HEK293T (cell line): ENCODE measurements around the gene MARS1.

Experiments
- CTCF ChIA-PET: fragments of 350-600 bp; formaldehyde crosslinking; extraction: SDS; loops from one replicate; lab custom pipeline; 2021; ENCODE audit warnings: antibody characterized with exemption, inconsistent platforms; lab: Yijun Ruan, JAX
- POLR2A ChIA-PET: fragments of 350-600 bp; formaldehyde crosslinking; extraction: SDS; loops from one replicate; lab custom pipeline; 2020; ENCODE audit warnings: antibody characterized with exemption, inconsistent platforms; lab: Yijun Ruan, JAX
- DNase-seq: peaks from one replicate; pipeline ENCODE4 v3.0.0; 2012; ENCODE audit warnings: mixed read lengths; ENCODE audit errors: extremely low spot score
- ARNT ChIP-seq: fragments of 450-650 bp; IDR thresholded peaks from 2 replicates; pipeline ENCODE4 v1.6.1; 2017; ENCODE audit warnings: mild to moderate bottlenecking
- BHLHE40 ChIP-seq: fragments of 450-650 bp; IDR thresholded peaks from 2 replicates; pipeline ENCODE4 v1.6.1; 2016; ENCODE audit warnings: mild to moderate bottlenecking, moderate library complexity, borderline replicate concordance
- CTBP1 ChIP-seq: fragments of 450-650 bp; IDR thresholded peaks from 2 replicates; pipeline ENCODE4 v1.6.1; 2016; ENCODE audit warnings: borderline replicate concordance
- ELF4 ChIP-seq: fragments of 450-650 bp; IDR thresholded peaks from 2 replicates; pipeline ENCODE4 v1.6.1; 2017; ENCODE audit warnings: antibody characterized with exemption
- FOXA1 ChIP-seq: fragments of 450-650 bp; IDR thresholded peaks from 2 replicates; pipeline ENCODE4 v1.6.1; 2016; ENCODE audit warnings: mild to moderate bottlenecking
- FOXK2 ChIP-seq: fragments of 450-650 bp; IDR thresholded peaks from 2 replicates; pipeline ENCODE4 v1.6.1; 2016; ENCODE audit warnings: mild to moderate bottlenecking
- FOXM1 ChIP-seq: fragments of 450-650 bp; IDR thresholded peaks from 2 replicates; pipeline ENCODE4 v1.6.1; 2017; ENCODE audit warnings: mild to moderate bottlenecking, borderline replicate concordance
- HDGF ChIP-seq: fragments of 450-650 bp; IDR thresholded peaks from 2 replicates; pipeline ENCODE4 v1.6.1; 2017; ENCODE audit warnings: antibody characterized with exemption, borderline replicate concordance
- L3MBTL2 ChIP-seq: fragments of 450-650 bp; conservative IDR thresholded peaks from 2 replicates; pipeline ENCODE4 v1.6.1; 2016; ENCODE audit warnings: mild to moderate bottlenecking
- LEF1 ChIP-seq: fragments of 450-650 bp; IDR thresholded peaks from 2 replicates; pipeline ENCODE4 v1.6.1; 2017; ENCODE audit warnings: mild to moderate bottlenecking, borderline replicate concordance
- NFRKB ChIP-seq: fragments of 450-650 bp; IDR thresholded peaks from 2 replicates; pipeline ENCODE4 v1.6.1; 2016; ENCODE audit warnings: mild to moderate bottlenecking, moderate library complexity
- SP1 ChIP-seq: fragments of 450-650 bp; IDR thresholded peaks from 2 replicates; pipeline ENCODE4 v1.6.1; 2017
- SUZ12 ChIP-seq: fragments of 450-650 bp; IDR thresholded peaks from 2 replicates; pipeline ENCODE4 v1.6.1; 2016; ENCODE audit warnings: mild to moderate bottlenecking
- TARDBP ChIP-seq: fragments of 450-650 bp; IDR thresholded peaks from 2 replicates; pipeline ENCODE4 v1.6.1; 2016
- ZNF384 ChIP-seq: fragments of 450-650 bp; IDR thresholded peaks from 2 replicates; pipeline ENCODE4 v1.6.1; 2016
- TF ChIP-seq, protein P1 (sequence below): fragments of 450-650 bp; IDR thresholded peaks from 2 replicates; pipeline ENCODE4 v1.6.1; 2016

Gene MARS1

DNA sequence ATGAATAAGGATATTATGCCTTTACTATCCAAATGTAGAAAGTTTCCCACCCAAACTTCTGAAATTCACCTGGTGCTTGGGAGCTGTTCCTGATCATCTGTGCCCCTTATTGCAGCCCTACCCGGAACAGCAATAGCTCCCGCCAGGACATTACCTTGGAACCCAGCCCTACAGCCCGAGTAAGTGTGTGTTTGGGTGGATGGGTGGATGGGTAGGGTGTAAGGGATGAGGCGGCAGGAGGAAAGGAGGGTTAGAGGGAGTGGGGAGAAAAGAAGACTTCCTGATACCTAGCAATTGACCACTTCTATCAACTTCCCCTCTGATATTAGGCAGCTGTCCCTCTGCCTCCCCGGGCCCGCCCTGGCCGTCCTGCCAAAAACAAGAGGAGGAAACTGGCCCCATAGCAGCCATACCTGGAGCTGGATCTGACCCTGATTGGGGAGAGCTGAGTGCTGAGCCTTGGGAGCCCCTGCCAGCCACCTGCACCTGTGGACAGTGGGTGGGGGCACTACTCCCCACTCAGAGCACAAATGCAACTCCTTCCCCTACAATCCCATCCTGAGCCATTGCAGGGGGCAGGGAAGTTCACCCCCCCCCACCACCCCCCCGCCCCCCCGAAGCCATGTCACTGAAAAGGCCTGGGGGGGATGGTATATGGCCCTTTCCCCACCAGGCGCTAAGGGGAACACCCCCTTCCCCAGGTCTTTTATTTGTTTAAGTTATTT, 41.1 kb downstream of the MARS1 start:
- CTCF ChIA-PET = interaction anchor here (0.5 kb wide), 1 partner anchor 262 kb away, joined by 3 read pairs; no protein-coding TSS in a partner anchor
- POLR2A ChIA-PET = interaction anchor here (1.1 kb wide), 1 partner anchor 18 kb away, joined by 3 read pairs; no protein-coding TSS in a partner anchor
- no peak for DNase-seq
- no peak for TF ChIP-seq TARDBP
- no peak for TF ChIP-seq FOXK2
- TF ChIP-seq ARNT = no peak
- no peak for TF ChIP-seq SP1
- TF ChIP-seq ZNF384 = no peak
- TF ChIP-seq, protein P1, sequence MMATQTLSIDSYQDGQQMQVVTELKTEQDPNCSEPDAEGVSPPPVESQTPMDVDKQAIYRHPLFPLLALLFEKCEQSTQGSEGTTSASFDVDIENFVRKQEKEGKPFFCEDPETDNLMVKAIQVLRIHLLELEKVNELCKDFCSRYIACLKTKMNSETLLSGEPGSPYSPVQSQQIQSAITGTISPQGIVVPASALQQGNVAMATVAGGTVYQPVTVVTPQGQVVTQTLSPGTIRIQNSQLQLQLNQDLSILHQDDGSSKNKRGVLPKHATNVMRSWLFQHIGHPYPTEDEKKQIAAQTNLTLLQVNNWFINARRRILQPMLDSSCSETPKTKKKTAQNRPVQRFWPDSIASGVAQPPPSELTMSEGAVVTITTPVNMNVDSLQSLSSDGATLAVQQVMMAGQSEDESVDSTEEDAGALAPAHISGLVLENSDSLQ = no peak
- TF ChIP-seq SUZ12 = no peak
- TF ChIP-seq LEF1 = no peak

GRCh38 chr12:57529831-57530230, 42.0 kb downstream of the MARS1 start:
- TF ChIP-seq NFRKB (no peak), ELF4 (no peak), FOXM1 (no peak), BHLHE40 (no peak), SP1 (no peak), ARNT (no peak), HDGF (no peak), TARDBP (no peak), SUZ12 (no peak), CTBP1 (no peak), LEF1 (no peak), FOXK2 (no peak), FOXA1 (no peak), L3MBTL2 (no peak), ZNF384 (no peak)
- TF ChIP-seq, protein P1 = no peak
- ChIA-PET CTCF (interaction anchor here (1.1 kb wide), 1 partner anchor 71 kb away, joined by 4 read pairs; no protein-coding TSS in a partner anchor), POLR2A (interaction anchor here (0.8 to 1.3 kb wide), 2 partner anchors 10 kb away, joined by 3 to 5 read pairs; partner anchors contain the start of gene DDIT3)
- DNase-seq = no peak

- CTCF ChIA-PET = interaction anchor here (1.1 kb wide), 1 partner anchor 72 kb away, joined by 4 read pairs; no protein-coding TSS in a partner anchor
- DNase-seq = no peak
- TF ChIP-seq BHLHE40 (no peak), HDGF (no peak), SP1 (no peak), FOXM1 (no peak), ELF4 (no peak), NFRKB (no peak)
- POLR2A ChIA-PET = interaction anchor here (0.8 to 3.7 kb wide), 4 partner anchors 9 to 16 kb away, joined by 3 to 20 read pairs (median 4); partner anchors contain the start of genes DCTN2 and DDIT3
These were observed 42.7 kb downstream of the MARS1 start for GRCh38 chr12:57530396-57531142.

DNA sequence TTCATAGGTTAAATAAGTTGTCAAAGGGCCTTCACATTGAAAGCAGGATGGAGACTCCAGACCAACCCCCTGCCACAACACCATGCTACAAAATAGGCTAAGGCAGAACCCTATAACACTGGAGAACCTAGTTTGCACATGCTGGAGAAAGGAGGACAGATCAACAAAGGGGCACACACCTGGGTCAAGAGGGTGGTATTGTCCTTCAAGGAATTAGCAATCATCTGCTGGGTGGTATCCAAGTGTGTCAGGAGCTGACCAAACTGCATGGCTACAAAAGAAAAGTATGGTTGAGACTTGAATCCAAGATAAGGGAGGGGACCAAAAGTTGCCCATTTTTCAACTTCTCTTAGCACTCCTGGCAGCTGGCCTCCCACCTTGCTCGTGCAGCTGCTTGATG, 44.0 kb downstream of the MARS1 start:
- DNase-seq = no peak
- ChIA-PET CTCF (no interaction called here), POLR2A (interaction anchor here (0.7 to 3.7 kb wide), 4 partner anchors 9 to 127 kb away, joined by 3 to 20 read pairs (median 4); partner anchors contain the start of genes DCTN2 and DDIT3)
- TF ChIP-seq CTBP1 (no peak), FOXM1 (no peak), ELF4 (no peak), SP1 (no peak), ZNF384 (no peak), HDGF (no peak)
- TF ChIP-seq, protein P1 = no peak

- no peak for DNase-seq
- no peak for TF ChIP-seq SP1
- no peak for TF ChIP-seq HDGF
- no peak for TF ChIP-seq NFRKB
- TF ChIP-seq, protein P1 = no peak
- TF ChIP-seq ELF4 = no peak
- no peak for TF ChIP-seq BHLHE40
- TF ChIP-seq FOXK2 = no peak
- no peak for TF ChIP-seq FOXA1
- TF ChIP-seq FOXM1 = no peak
- no peak for TF ChIP-seq TARDBP
- TF ChIP-seq L3MBTL2 = no peak
- ChIA-PET CTCF (no interaction called here), POLR2A (interaction anchor here (0.9 to 3.7 kb wide), 4 partner anchors 8 to 13 kb away, joined by 4 to 20 read pairs (median 4); partner anchors contain the start of genes DCTN2 and DDIT3)
These were observed 45.2 kb downstream of the MARS1 start for GRCh38 chr12:57533108-57533507.
